EH (cell line): ENCODE measurements around the gene CAMTA1.

Source experiments
- DNase-seq: peaks from one replicate; pipeline ENCODE4 v3.0.0-alpha.2; 2015; ENCODE audit warnings: low read depth

Gene CAMTA1

GRCh38 chr1:7616076-7616832, 831.0 kb downstream of the CAMTA1 start:
- DNase-seq: peak; percentile 59

- DNase-seq: no peak
These were observed 831.7 kb downstream of the CAMTA1 start for GRCh38 chr1:7616953-7617352.

GRCh38 chr1:7617826-7618225, 832.6 kb downstream of the CAMTA1 start:
- DNase-seq: no peak

DNA sequence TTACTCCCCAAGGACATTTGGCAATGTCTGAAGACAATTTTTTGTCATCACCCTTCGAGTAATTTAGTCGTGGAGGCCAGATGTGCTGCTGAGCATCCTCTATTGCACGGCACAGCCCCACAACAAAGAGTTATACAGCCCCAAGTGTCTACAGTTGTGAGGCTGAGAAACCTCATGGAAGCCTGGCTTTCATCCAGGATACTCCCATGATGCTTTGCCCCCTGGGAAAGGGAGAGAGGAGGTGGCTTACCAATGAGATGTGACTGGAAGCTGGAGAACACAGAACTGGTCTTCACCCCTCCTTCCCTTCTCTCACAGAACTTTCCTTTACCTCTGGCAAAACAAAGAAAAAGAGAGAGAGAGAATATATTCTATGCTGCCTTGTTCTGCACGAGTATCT, 834.9 kb downstream of the CAMTA1 start:
- DNase-seq: no peak

DNA sequence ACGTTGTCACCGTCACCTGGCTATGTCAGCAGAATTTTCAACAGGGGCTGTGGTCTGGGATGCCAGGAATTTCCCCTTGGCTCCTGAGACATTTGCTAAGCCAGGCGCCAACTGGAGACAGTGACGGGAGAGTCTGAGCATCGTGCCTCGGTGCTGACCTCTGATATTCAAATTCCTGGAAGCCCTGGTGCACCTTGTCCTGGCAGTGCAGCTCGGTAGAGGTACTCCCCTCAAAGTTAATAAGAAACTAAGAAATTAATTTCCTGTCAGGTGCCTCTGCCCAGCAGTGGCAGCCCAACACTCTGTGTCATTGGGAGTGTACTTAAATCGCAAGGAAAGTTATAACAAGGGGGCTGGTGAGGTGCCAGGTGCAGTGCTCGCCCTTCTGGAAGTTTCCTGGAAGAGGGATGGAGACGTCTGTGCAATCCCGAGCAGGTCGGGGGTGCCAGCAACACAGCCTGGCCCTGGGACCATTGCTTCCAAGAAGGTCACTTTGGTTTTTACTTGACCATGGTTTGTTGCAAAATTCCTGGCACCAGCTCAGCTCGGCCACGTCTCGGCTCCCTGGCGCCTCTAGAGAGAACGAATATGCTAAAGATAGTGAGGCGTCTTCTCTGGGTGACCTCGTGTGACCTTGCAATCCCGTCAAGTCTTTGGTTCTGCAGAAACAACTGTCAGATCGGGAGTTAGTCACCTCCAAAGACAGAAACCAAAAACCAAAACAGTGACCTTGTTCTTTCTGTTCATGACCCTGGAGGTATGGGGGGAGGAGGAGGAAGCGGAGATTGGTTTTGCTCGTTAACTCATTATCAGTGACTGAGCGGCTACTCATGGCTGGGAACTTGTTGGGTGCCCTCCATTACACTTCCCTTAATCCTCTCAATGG, 836.3 kb downstream of the CAMTA1 start:
- DNase-seq: no peak

DNA sequence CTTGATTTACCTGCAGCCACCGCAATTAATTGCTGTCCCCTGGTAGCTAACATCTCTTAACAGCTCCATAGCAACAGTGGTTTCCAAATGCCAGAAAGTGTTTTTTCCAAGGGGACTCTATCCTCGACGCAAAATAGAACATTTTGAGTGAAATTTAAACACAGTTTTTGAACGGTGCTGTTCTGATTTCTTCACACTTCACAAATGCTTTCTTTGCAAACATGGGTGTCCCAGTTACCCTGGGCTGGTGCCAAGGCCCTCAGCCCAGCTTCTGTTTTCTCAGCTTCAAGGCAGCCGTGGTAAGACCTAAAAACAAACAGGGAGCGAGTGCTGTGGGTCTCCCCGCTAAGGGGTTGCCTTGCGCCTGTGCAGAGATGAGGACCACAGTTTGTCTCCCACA, 838.6 kb downstream of the CAMTA1 start:
- DNase-seq: no peak

DNA sequence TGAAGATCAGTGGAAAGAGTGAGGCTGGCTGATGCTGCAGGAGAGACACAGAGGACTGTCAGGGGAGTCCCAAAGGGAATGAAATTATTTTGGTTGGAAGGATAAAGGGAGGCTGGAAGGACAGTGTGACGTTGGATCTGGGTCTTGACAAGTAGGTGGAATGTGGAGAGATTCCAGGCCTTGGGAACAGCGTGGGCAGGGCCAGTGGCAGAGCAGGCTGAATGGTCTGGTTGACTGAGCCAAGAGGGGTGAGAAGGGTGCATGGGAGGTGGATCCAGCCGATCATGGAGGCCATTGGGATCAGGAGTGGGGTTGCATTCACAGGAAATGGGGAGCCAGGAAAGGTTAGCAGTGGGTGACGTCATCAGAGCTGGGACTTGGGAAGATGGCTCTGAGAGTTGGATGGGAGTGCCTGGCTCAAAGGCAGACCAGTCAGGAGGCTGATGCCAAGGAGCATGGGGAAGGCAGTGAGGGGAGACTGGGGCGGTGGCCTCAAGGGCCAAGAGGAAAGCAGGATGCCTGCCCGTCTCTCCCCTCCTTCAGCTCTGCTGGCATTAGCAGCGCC, 839.6 kb downstream of the CAMTA1 start:
- DNase-seq: no peak

DNA sequence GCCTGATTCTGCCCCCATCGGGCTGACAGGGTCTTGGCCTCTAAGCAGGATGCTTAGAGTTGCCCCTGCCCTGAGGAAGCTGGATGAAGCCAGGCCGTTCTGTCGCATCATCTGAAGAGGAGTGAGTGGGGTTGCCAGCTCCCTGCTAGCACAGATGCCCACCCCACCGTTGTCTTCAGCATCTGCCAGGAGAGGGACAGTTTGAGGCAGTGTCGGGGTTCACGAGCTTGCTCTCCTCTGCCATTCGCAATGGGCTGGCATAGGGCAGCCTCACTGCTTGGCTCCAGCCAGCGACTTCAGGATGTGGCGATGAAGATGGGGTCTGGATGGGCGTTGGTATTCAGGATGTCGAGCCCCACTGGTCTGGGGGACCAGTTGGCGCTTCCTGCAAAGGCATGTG, 840.1 kb downstream of the CAMTA1 start:
- DNase-seq: no peak

- DNase-seq: no peak
These were observed 843.0 kb downstream of the CAMTA1 start for GRCh38 chr1:7628273-7628672.

DNA sequence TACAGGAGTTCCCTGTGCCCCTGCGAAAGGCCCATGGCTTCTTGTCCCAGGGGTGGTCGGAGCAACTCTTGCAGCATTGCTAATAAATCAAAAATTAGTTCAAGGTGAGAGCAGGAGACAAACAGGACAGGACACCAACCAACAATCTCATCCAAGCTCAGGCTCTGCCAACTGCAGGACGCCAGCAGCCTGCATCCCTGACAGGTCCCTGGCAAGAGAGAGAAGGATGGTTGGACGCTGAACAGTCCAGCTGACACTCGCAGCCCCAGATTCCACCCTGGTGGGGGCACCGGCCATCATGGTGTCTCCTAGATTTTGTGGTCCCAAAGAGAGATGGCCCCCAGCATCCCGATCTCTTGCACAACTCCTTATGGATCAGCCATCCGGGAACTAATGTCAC, 843.8 kb downstream of the CAMTA1 start:
- DNase-seq: no peak

DNA sequence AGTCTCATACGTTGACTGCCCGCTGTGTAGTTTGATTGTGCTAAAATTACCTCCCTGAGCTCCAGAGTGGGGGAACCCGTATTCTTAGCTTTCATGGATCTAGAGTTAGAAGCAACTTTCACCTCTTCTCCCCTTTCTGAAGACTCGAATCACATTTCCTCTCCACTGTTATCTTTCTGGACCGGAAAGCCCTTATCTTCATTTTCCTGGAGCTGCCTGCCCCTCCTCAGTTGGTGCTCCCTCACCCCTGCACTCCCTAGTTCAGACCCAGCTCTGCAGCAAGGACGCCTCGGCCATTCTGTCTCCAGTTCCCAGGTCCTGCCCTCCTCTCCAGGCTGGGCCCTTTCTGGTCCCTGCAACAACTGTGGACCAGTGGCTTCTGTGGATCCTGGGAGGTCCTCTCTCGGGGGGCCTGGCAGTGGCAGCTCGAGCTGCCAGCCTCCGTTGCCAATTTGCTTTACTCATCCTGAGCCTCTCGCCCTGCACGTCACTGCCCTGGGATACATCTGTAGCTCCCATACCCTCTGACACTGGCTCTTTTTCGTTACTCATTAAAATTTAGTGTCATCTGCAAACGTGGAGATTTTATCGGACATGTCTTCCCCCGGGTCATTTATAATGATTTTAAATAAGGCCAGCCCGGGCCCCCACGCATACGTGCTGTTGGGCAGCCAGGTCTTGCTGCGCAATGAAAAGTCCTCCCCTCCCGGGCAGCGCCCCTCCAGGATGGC, 844.4 kb downstream of the CAMTA1 start:
- no peak for DNase-seq

DNA sequence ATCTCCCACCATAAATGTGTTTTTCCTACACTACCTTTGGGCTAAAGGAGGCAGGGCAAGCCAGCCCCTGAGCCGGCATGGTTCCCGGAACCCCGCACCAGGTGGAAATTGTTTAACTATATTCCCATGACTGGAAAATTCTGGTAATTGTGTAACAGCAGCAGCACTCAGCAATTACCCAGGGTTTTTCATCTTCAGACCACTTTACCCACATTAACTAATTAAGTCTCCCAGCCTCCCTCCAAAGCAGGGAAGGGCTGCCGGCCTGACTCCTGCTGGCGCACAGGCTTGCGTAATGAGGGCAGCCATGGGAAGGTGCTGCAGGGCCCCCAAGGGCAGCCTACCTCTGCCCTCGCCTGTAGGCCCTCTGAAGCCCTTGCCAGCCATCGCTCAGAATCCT, 845.1 kb downstream of the CAMTA1 start:
- no peak for DNase-seq

DNA sequence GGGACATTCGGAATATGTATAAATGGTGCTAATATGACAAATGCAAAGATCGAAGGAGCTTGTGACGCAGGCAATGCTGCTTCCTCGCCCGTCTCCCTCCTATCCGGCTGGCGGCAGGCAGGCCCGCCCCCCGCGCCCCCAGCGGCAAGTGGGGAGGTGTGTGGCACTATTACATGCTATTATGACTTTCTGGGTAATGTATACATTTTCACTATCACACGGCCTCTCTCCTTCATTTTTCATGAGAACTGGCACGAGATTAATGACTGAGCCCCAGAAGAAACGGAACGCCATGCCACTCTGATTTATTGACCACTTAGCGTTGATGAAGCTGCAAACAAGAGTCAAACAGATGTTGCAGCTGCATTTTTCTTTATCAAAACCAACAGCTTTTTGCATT, 846.9 kb downstream of the CAMTA1 start:
- no peak for DNase-seq

DNA sequence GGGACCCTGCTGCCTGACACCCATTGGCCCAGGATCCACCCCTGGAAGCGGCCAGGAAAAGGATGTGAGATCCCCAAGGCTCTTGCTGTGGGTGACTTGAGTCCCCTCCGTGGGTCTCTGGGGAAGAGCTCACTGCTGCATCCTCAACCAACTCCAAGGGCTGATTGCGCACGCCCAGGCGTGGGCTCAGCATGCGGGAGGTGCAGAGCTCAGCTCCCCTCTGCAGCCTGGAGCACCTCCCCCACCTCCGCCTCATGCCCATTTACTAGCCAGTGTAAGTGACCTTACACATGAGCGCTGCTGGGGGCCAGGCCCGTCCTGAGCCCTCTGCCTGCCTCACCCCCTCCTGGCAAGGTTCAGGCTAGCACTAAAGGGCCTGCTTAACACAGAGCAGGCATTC, 847.4 kb downstream of the CAMTA1 start:
- no peak for DNase-seq

DNA sequence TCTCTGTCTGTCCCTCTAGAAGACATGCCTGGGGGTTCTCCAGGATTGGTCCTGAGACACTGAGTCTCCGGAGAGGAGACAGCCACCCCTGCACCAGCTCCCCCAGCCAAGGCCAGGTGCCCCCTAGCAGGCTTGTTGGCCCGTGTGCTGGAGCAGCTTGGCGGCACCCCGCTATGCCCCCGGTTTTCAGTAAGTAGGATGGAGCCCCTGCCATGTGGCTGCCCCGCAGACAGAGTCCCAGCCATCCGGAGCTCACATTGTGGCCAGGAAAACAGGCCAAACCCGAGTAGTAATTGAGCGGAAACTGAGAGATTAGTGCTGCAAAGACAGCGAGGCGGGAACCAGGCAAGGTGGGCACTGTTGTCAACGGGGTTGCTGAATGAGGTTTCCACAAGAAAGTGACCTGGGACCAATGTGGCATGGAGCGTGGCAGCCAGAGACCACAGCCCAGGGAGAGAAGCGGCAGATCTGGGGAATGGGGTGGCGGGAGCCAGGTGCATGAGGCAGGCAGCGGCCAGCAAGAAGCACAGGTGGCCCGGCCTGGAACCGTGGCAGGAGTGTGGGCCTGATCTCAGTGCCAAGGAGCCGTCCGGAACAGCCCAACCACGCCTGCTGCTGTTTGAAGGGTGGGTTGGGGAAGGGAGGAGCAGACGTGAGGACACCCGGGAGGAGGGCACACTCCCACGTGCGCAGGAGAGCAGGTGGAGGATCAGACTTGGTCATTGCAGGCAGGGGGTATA, 848.4 kb downstream of the CAMTA1 start:
- no peak for DNase-seq

DNA sequence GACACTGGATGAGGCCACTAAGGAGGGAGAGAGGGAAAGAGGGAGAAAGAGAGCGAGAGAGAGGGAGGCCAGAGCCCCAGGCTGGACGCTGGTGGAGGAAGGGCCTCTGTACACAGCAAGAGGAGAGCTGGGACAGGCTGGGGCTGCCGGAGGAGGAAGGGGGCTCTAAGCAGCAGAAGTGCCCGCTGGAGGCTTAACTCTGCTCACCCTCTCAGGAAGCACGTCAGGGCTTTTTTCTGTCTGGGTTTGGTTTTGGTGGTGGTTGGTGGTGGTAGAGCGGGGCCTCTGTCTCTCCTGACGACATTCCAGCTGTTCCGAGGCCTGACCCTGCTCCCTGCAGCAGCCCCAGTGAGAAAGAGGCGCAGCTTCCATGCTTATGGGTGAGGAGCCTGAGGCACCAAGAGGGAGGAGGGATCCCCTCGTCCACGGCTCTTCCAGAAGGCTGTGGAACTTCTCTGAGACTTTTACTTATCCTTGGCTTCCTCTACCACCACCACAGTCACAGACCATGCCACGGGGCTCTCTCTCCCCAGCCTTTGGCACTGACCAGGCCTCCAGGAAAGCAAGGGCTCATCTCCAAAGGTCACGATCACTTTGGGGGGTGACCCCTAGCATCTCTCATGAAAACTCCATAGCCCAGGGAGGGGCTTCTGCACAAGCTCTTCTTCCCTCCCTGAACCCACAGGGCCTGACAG, 849.4 kb downstream of the CAMTA1 start:
- DNase-seq: no peak

- DNase-seq: no peak
These were observed 851.7 kb downstream of the CAMTA1 start for GRCh38 chr1:7636795-7637526.

DNA sequence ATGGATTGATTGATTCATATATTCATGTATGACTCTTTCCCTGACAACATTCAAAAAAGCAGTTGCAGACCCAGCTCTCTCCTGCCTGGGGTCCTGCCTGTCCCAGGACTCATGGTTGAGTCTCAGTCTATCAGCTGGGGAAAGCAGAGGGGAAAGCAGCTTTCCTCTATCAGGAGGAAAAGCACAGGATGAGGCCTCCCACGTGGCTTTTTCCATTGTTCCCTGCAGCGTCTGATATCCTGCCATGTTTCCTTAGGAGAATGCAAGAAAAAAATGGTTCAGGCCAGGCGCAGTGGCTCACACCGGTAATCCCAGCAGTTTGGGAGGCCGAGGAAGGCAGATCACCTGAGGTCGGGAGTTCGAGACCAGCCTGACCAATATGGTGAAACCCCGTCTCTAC, 852.8 kb downstream of the CAMTA1 start:
- DNase-seq: no peak

GRCh38 chr1:7639435-7640131, 854.3 kb downstream of the CAMTA1 start:
- no peak for DNase-seq

DNA sequence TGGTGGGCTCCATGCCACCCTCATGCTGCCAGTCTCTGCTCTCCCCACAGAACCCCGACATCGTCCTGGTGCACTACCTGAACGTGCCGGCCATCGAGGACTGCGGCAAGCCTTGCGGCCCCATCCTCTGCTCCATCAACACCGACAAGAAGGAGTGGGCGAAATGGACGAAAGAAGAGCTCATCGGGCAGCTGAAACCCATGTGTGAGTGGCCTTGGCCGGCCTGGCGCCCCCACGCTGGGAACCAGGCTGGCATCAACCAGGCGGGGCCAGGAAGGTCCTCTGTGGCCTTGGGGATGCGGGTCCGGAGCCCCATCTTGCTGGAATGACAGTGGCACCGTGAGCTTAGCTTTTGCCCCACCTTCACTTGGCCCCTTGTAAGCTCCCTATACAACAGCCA, 855.1 kb downstream of the CAMTA1 start:
- no peak for DNase-seq
